ENCODE data around the gene CHIT1. TPM values are rescaled to one million over a fixed set of nuclear protein-coding genes. Genes with fewer than 3 reads are reported as not detected.

CHIT1 gene
- total and polyA plus RNA-seq, 12 donors = 0.13 to 6.5 (median 0.60) TPM; not detected in 1

- WGBS, 4 donors = 84 to 97% (median 90%) methylated on average over 9 to 12 of the region's 12 CpGs
- no peak for TF ChIP-seq CTCF (IDR thresholded peaks at IDR 0.05)
- no peak for TF ChIP-seq POLR2A (IDR thresholded peaks at IDR 0.05)
- no peak for DNase-seq
- no peaks in the 10 kb centered on the region for H3K27me3 ChIP-seq
- no peak overlapping the region for H3K4me3 ChIP-seq
- no peaks in the 10 kb centered on the region for H3K36me3 ChIP-seq (replicated peaks in 1 of 2)
- no peak overlapping the region for H3K27ac ChIP-seq
- intact Hi-C loops (cut with DNase I) = no loop called here
- H3K9me3 ChIP-seq (replicated peaks in 1 of 3) = no peaks in the 10 kb centered on the region
- no peaks in the 10 kb centered on the region for H3K4me1 ChIP-seq (replicated peaks in 1 of 2)
Observed at GRCh38 chr1:203168256-203168786, 61.2 kb downstream of the CHIT1 start.

GRCh38 chr1:203167913-203168200, 61.6 kb downstream of the CHIT1 start:
- TF ChIP-seq POLR2A (IDR thresholded peaks at IDR 0.05) = no peak
- no peak for TF ChIP-seq CTCF (IDR thresholded peaks at IDR 0.05)
- DNase-seq = no peak
- Histone ChIP-seq H3K9me3 (replicated peaks in 1 of 3) (no peaks in the 10 kb centered on the region), H3K36me3 (replicated peaks in 1 of 2) (no peaks in the 10 kb centered on the region), H3K27ac (no peak overlapping the region), H3K4me1 (replicated peaks in 1 of 2) (no peaks in the 10 kb centered on the region), H3K4me3 (no peak overlapping the region), H3K27me3 (no peaks in the 10 kb centered on the region)
- intact Hi-C loops (cut with DNase I) = no loop called here
- WGBS, 4 donors = 77 to 94% (median 92%) methylated on average over 4 to 5 of the region's 5 CpGs

- no peaks in the 10 kb centered on the region for H3K36me3 ChIP-seq (replicated peaks in 1 of 2)
- no peaks in the 10 kb centered on the region for H3K4me1 ChIP-seq (replicated peaks in 1 of 2)
- no peak overlapping the region for H3K27ac ChIP-seq
- DNase-seq = no peak
- H3K9me3 ChIP-seq (replicated peaks in 1 of 3) = no peaks in the 10 kb centered on the region
- intact Hi-C loops (cut with DNase I) = no loop called here
- no peak overlapping the region for H3K4me3 ChIP-seq
- WGBS, 4 donors = 81 to 86% (median 85%) methylated on average over 15 to 23 of the region's 23 CpGs
- no peaks in the 10 kb centered on the region for H3K27me3 ChIP-seq
- no peak for TF ChIP-seq CTCF (IDR thresholded peaks at IDR 0.05)
- TF ChIP-seq POLR2A (IDR thresholded peaks at IDR 0.05) = no peak
Observed at GRCh38 chr1:203167026-203167912, 62.2 kb downstream of the CHIT1 start.

GRCh38 chr1:203166192-203166940, 63.1 kb downstream of the CHIT1 start:
- no peaks in the 10 kb centered on the region for H3K9me3 ChIP-seq (replicated peaks in 1 of 3)
- no peaks in the 10 kb centered on the region for H3K27me3 ChIP-seq

More at GRCh38 chr1:203166192-203166940, 63.1 kb downstream of the CHIT1 start:
- no peaks in the 10 kb centered on the region for H3K4me1 ChIP-seq (replicated peaks in 1 of 2)
- H3K4me3 ChIP-seq = no peak overlapping the region
- H3K36me3 ChIP-seq (replicated peaks in 1 of 2) = no peaks in the 10 kb centered on the region
- intact Hi-C loops (cut with DNase I) = no loop called here
- no peak for DNase-seq
- TF ChIP-seq CTCF (IDR thresholded peaks at IDR 0.05) (no peak), POLR2A (IDR thresholded peaks at IDR 0.05) (no peak)
- H3K27ac ChIP-seq = no peak overlapping the region
- WGBS, 4 donors = 64 to 80% (median 70%) methylated on average over 1 to 14 of the region's 14 CpGs
